ENCODE measurements around the gene PLEKHH2. TPM values are rescaled to one million over a fixed set of nuclear protein-coding genes. Genes with fewer than 3 reads are reported as not detected.

Gene PLEKHH2
- total RNA-seq, 1 experiment from 2014 or later: 3.1 TPM

DNA sequence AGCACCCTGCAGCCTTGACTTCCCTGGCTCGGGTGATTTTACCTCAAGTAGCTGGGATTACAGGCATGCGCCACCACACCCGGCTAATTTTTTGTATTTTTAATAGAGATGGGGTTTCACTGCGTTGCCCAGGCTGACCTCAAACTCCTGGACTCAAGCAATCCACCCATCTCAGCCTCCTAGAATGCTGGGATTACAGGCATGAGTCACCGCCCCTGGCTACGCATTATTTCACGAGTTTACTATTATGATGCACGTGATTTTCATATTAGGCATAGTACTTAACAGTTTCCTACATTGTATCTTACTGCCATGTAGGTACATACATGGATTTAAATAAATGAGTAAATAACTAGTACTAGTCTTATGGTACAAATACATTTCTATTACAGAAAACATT is 141.2 kb downstream of the PLEKHH2 start:
- Mint-ChIP-seq H3K9me3 (no peaks in the 10 kb centered on the region), H3K4me3 (no peak overlapping the region), H3K27me3 (ENCODE audit: low read depth) (no peaks in the 10 kb centered on the region), H3K4me1 (peaks cover 3 to 8% of the 10 kb centered on the region in 2 experiments), H3K36me3 (ENCODE audit: insufficient read depth in 1 of 3, low read depth in 3 of 3) (no peaks in the 10 kb centered on the region), H3K27ac (no peak overlapping the region)
- no peak overlapping the region for H2BK12ac ChIP-seq (ENCODE audit: insufficient read length, low read depth, low read length)
- no peak overlapping the region for H4K5ac ChIP-seq (ENCODE audit: insufficient read length, low read depth, low read length)
- no peak overlapping the region for H2BK120ac ChIP-seq (ENCODE audit: low read depth, low read length, poor library complexity, severe bottlenecking)
- TF ChIP-seq, protein P1, sequence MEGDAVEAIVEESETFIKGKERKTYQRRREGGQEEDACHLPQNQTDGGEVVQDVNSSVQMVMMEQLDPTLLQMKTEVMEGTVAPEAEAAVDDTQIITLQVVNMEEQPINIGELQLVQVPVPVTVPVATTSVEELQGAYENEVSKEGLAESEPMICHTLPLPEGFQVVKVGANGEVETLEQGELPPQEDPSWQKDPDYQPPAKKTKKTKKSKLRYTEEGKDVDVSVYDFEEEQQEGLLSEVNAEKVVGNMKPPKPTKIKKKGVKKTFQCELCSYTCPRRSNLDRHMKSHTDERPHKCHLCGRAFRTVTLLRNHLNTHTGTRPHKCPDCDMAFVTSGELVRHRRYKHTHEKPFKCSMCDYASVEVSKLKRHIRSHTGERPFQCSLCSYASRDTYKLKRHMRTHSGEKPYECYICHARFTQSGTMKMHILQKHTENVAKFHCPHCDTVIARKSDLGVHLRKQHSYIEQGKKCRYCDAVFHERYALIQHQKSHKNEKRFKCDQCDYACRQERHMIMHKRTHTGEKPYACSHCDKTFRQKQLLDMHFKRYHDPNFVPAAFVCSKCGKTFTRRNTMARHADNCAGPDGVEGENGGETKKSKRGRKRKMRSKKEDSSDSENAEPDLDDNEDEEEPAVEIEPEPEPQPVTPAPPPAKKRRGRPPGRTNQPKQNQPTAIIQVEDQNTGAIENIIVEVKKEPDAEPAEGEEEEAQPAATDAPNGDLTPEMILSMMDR (conservative IDR thresholded peaks at IDR 0.05): no peak
- H4K20me1 ChIP-seq (ENCODE audit: control insufficient read depth, insufficient read depth, insufficient read length): no peaks in the 10 kb centered on the region
- DNase-seq: no peak
- H3K4me1 ChIP-seq (ENCODE audit: insufficient read depth, low read length): no peaks in the 10 kb centered on the region
- WGBS (ENCODE audit: extremely low coverage, insufficient read length, low lambda C conversion rate): no CpG with 5 or more reads among the region's 8 CpGs
- H3K18ac ChIP-seq (ENCODE audit: insufficient read length, low read depth, low read length): no peak overlapping the region
- no peak overlapping the region for H4K91ac ChIP-seq (ENCODE audit: insufficient read length, low read depth, low read length)
- H3T11ph ChIP-seq (ENCODE audit: low read length): no peak overlapping the region
- H3K27ac ChIP-seq (ENCODE audit: insufficient read length, low read depth, low read length): no peak overlapping the region
- no peak overlapping the region for H2AFZ ChIP-seq (ENCODE audit: low read length)
- no peak overlapping the region for H2BK15ac ChIP-seq (ENCODE audit: low read depth, low read length)
- no peak overlapping the region for H3K56ac ChIP-seq (ENCODE audit: insufficient read length, low read depth, low read length)
- no peak overlapping the region for H3K4ac ChIP-seq (ENCODE audit: low read depth, low read length)
- no peak overlapping the region for H4K8ac ChIP-seq (replicated peaks; ENCODE audit: insufficient read length, low read depth, low read length)
- H2BK5ac ChIP-seq (ENCODE audit: insufficient read length, low read length): no peak overlapping the region
- no peak overlapping the region for H3K23ac ChIP-seq (ENCODE audit: insufficient read length, low read depth, low read length)
- no peak overlapping the region for H3K14ac ChIP-seq (ENCODE audit: insufficient read depth, low read length)
- no peak overlapping the region for H2AK5ac ChIP-seq (ENCODE audit: insufficient read length, low read length)
- no peak overlapping the region for H3K4me2 ChIP-seq (ENCODE audit: insufficient read depth, insufficient read length, low read length)
- H3K9ac ChIP-seq (ENCODE audit: extremely low read depth, insufficient read length, low read length): no peak overlapping the region
- H3K23me2 ChIP-seq (ENCODE audit: insufficient read length, low read depth, low read length, poor library complexity, severe bottlenecking): peaks cover 7% of the 10 kb centered on the region
- H3K27me3 ChIP-seq (ENCODE audit: insufficient read depth, low read length): no peaks in the 10 kb centered on the region
- no peaks in the 10 kb centered on the region for H3K9me3 ChIP-seq (ENCODE audit: control insufficient read depth, low read depth, low read length)
- H3K79me1 ChIP-seq (ENCODE audit: insufficient read depth, low read depth, low read length, poor library complexity, severe bottlenecking): no peaks in the 10 kb centered on the region
- H3K79me2 ChIP-seq (ENCODE audit: insufficient read depth, low read length): no peaks in the 10 kb centered on the region
- no peak overlapping the region for H2BK20ac ChIP-seq (ENCODE audit: low read depth, low read length, poor library complexity, severe bottlenecking)

Data from H9 (cell line).